ENCODE results near the gene PLAAT1. TPM values are rescaled to one million over a fixed set of nuclear protein-coding genes. Genes with fewer than 3 reads are reported as not detected.

PLAAT1 gene
- total RNA-seq, 3 donors from 2014 or later, result 0.32 to 1.5 (median 0.66) TPM

- Histone ChIP-seq H3K27me3 (no peaks in the 10 kb centered on the region), H3K4me3 (no peak overlapping the region), H3K4me1 (no peaks in the 10 kb centered on the region), H3K27ac (no peak overlapping the region), H3K36me3 (no peaks in the 10 kb centered on the region), H3K9me3 (no peaks in the 10 kb centered on the region)
- DNase-seq (ENCODE audit: low spot score in 2 of 2), result no peak
- intact Hi-C loops (cut with DNase I; ENCODE audit: low total_unique reads), result no loop called here
- TF ChIP-seq POLR2A (IDR thresholded peaks at IDR 0.05) (no peak), POLR2AphosphoS5 (IDR thresholded peaks at IDR 0.05) (no peak), CTCF (IDR thresholded peaks at IDR 0.05) (no peak)
Measured at GRCh38 chr3:193225302-193226125, 15.5 kb upstream of the PLAAT1 start.

GRCh38 chr3:193228206-193228605 is 12.8 kb upstream of the PLAAT1 start:
- no peaks in the 10 kb centered on the region for H3K27me3 ChIP-seq
- DNase-seq (ENCODE audit: low spot score in 2 of 2), result no peak
- intact Hi-C loops (cut with DNase I; ENCODE audit: low total_unique reads), result no loop called here

GRCh38 chr3:193229851-193230420 is 11.1 kb upstream of the PLAAT1 start:
- Histone ChIP-seq H3K4me3 (no peak overlapping the region), H3K36me3 (no peaks in the 10 kb centered on the region), H3K4me1 (no peaks in the 10 kb centered on the region), H3K27ac (no peak overlapping the region), H3K27me3 (no peaks in the 10 kb centered on the region), H3K9me3 (no peaks in the 10 kb centered on the region)
- TF ChIP-seq POLR2AphosphoS5 (IDR thresholded peaks at IDR 0.05) (no peak), POLR2A (IDR thresholded peaks at IDR 0.05) (no peak), CTCF (IDR thresholded peaks at IDR 0.05) (no peak)
- DNase-seq (ENCODE audit: low spot score in 2 of 2), result no peak
- intact Hi-C loops (cut with DNase I; ENCODE audit: low total_unique reads), result no loop called here

More at GRCh38 chr3:193228206-193228605, 12.8 kb upstream of the PLAAT1 start:
- Histone ChIP-seq H3K4me1 (no peaks in the 10 kb centered on the region), H3K36me3 (no peaks in the 10 kb centered on the region), H3K4me3 (no peak overlapping the region), H3K27ac (no peak overlapping the region), H3K9me3 (no peaks in the 10 kb centered on the region)
- TF ChIP-seq POLR2AphosphoS5 (IDR thresholded peaks at IDR 0.05) (no peak), POLR2A (IDR thresholded peaks at IDR 0.05) (no peak), CTCF (IDR thresholded peaks at IDR 0.05) (no peak)

- H3K36me3 ChIP-seq, result no peaks in the 10 kb centered on the region
- DNase-seq (ENCODE audit: low spot score in 2 of 2), result no peak
- intact Hi-C loops (cut with DNase I; ENCODE audit: low total_unique reads), result no loop called here
- no peaks in the 10 kb centered on the region for H3K27me3 ChIP-seq
- no peak for TF ChIP-seq POLR2A (IDR thresholded peaks at IDR 0.05)
- no peak overlapping the region for H3K27ac ChIP-seq
- no peak overlapping the region for H3K4me3 ChIP-seq
- H3K4me1 ChIP-seq, result no peaks in the 10 kb centered on the region
- no peaks in the 10 kb centered on the region for H3K9me3 ChIP-seq
Measured at GRCh38 chr3:193230610-193231009, 10.4 kb upstream of the PLAAT1 start.

GRCh38 chr3:193231201-193231600 is 9.8 kb upstream of the PLAAT1 start:
- Histone ChIP-seq H3K4me1 (no peaks in the 10 kb centered on the region), H3K27ac (no peak overlapping the region), H3K9me3 (no peaks in the 10 kb centered on the region), H3K4me3 (no peak overlapping the region), H3K36me3 (no peaks in the 10 kb centered on the region), H3K27me3 (no peaks in the 10 kb centered on the region)
- no peak for TF ChIP-seq POLR2A (IDR thresholded peaks at IDR 0.05)
- TF ChIP-seq CTCF (IDR thresholded peaks at IDR 0.05), result no peak
- no peak for TF ChIP-seq POLR2AphosphoS5 (IDR thresholded peaks at IDR 0.05)
- DNase-seq (ENCODE audit: low spot score in 2 of 2), result no peak
- intact Hi-C loops (cut with DNase I; ENCODE audit: low total_unique reads), result no loop called here

All from breast epithelium (tissue), 4 donors.